GM23338 (cell line): ENCODE data around the gene LOC101059915.

Experiments
- CREB1 ChIP-seq: fragments of 250-450 bp; sonication (Bioruptor Pico); IDR thresholded peaks from 2 replicates; pipeline ENCODE4 v1.5.0; 2020; ENCODE audit warnings: low read depth, mild to moderate bottlenecking, moderate library complexity
- CTCF ChIP-seq, 2 experiments: fragments of 200-600 bp in 1 of 2; sonication (generic) in 1 of 2; conservative IDR thresholded peaks; 2 replicates each; pipeline versions ENCODE4 v1.5.1 to v1.6.1; 2016 to 2017; ENCODE audit warnings: antibody characterized with exemption in 2 of 2, low read depth in 2 of 2, mild to moderate bottlenecking in 2 of 2, moderate library complexity in 1 of 2
- ETS1 ChIP-seq: IDR thresholded peaks from 2 replicates; pipeline ENCODE4 v1.6.1; 2016; ENCODE audit warnings: antibody characterized with exemption
- EZH2 ChIP-seq: fragments of 200-600 bp; sonication (generic); IDR thresholded peaks from one replicate; pipeline ENCODE4 v1.8.0; 2017; ENCODE audit warnings: antibody characterized with exemption, mild to moderate bottlenecking, low read depth; ENCODE audit not compliant: unreplicated experiment
- EZH2phosphoT487 ChIP-seq: fragments of 200-600 bp; sonication (generic); IDR thresholded peaks from one replicate; pipeline ENCODE4 v1.8.1; 2018; ENCODE audit warnings: antibody characterized with exemption; ENCODE audit not compliant: unreplicated experiment
- JUNB ChIP-seq: IDR thresholded peaks from one replicate; pipeline ENCODE4 v1.6.1; 2016; ENCODE audit warnings: antibody characterized with exemption; ENCODE audit not compliant: unreplicated experiment
- POLR2AphosphoS5 ChIP-seq: IDR thresholded peaks from 2 replicates; pipeline ENCODE4 v1.6.1; 2016; ENCODE audit warnings: antibody characterized with exemption, low read depth
- REST ChIP-seq: IDR thresholded peaks from one replicate; pipeline ENCODE4 v1.6.1; 2018; ENCODE audit warnings: antibody characterized with exemption; ENCODE audit not compliant: unreplicated experiment
- STAT1 ChIP-seq: IDR thresholded peaks from one replicate; pipeline ENCODE4 v1.6.1; 2016; ENCODE audit warnings: antibody characterized with exemption; ENCODE audit not compliant: unreplicated experiment
- ZNF114 ChIP-seq: fragments of 250-450 bp; sonication (Bioruptor Pico); IDR thresholded peaks from 2 replicates; pipeline ENCODE4 v1.5.0; 2020; ENCODE audit warnings: mild to moderate bottlenecking, moderate library complexity
- ZNF331 ChIP-seq: fragments of 250-450 bp; sonication (Bioruptor Pico); IDR thresholded peaks from 2 replicates; pipeline ENCODE4 v1.5.0; 2020; ENCODE audit warnings: low read depth, mild to moderate bottlenecking, moderate library complexity

- TF ChIP-seq CTCF (conservative IDR thresholded peaks at IDR 0.05; ENCODE audit: low read depth in 2 of 2) = no peak
- TF ChIP-seq JUNB = no peak
- no peak for TF ChIP-seq POLR2AphosphoS5
- no peak for TF ChIP-seq CREB1 (CRISPR knock-in tag)
- TF ChIP-seq EZH2 = no peak
- TF ChIP-seq ZNF114 (CRISPR knock-in tag) = no peak
- no peak for TF ChIP-seq STAT1
- TF ChIP-seq REST = no peak
- no peak for TF ChIP-seq ETS1
- no peak for TF ChIP-seq EZH2phosphoT487
- no peak for TF ChIP-seq ZNF331 (CRISPR knock-in tag)
Measured at GRCh38 chrX:71629467-71629866, 37.9 kb upstream of the LOC101059915 start.
